Activated T-cell treated with anti-CD3 and anti-CD28 coated beads, Interleukin-2, amount 50 U/mL, for 48 hours (primary cell): ENCODE data around the gene RASGRP1.

Experiments
- DNase-seq, 2 experiments: peaks; one replicate each; pipeline ENCODE4 v3.0.0-alpha.2; 2020

Gene RASGRP1

DNA sequence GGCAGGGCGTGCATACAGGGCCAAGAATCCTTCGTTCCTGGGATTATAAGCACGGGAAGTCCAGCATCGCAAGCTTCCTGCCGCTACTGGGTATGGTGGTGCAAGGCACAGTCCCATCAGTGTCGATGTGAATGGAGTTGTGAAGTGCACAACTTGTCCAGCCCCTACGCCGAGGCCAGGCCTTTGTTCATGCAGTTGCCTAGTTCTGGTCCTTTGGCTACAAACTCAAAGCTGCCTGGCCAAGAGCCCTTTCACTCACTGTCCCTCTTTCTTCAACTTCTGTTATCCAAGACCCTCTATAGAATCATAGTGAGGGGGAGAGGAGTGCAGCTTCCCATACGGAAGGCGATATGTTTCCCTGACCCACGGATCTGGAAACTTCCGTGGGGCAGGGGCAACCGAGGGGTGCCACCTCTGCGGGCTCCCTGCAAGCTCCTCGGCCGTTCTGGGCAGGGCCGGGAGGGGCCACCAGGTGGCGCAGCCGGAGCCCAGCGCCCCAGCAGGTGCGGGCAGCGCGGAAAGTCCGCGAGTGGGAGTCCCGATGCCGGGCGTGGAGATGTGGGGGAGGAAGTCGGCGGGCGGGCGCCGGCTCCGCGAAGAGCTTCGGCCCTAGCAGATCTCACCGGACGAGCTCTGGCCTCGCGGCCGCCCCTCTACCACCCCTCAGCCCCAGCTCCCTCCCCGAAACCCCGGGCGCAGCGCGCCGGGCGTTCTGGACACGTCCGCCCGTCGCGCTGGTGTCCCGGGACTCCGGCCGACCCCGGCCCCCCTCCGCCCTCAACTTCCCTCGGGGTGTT lies 693 bp downstream of the RASGRP1 start:
- DNase-seq = peak; percentile 95

- peak; percentile 58 to 61 for DNase-seq
Measured at GRCh38 chr15:38562278-38562677, 2.3 kb downstream of the RASGRP1 start.

- DNase-seq = peak; percentile 52 to 55
Measured at GRCh38 chr15:38560456-38560926, 4.1 kb downstream of the RASGRP1 start.

DNA sequence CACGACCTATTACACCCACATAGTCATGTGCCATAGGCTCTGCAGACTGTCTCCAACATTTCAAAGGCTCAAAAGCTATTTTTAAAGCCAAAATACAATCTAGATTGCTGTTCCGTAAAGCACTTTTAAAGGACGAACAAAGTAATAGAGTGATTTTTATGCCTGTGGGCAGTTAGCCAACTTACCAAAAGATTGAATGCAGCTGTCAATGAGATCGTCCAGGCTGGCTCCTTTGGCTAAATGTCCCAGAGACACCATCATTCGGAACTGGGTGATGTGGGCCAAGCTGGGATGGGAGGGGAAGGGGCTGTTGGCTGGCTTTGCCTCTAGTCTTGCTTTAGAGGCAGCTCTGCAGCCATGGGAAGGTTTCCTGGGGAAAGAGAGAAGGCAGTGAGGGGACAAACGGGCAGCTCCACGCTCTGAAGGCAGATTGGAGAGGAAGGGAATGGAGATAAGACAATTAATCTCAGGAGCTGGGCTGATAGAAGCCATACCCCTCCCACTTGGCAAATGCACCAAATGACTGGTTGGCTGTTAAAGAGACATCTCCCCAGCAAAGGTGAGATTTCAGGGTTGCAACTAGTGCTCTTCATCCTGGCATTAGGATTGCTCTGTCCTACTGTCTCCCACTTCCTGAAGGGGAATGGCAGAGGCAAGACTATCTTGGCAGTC lies 4.8 kb downstream of the RASGRP1 start:
- no peak for DNase-seq

- DNase-seq = no peak
Measured at GRCh38 chr15:38559131-38559530, 5.5 kb downstream of the RASGRP1 start.

DNA sequence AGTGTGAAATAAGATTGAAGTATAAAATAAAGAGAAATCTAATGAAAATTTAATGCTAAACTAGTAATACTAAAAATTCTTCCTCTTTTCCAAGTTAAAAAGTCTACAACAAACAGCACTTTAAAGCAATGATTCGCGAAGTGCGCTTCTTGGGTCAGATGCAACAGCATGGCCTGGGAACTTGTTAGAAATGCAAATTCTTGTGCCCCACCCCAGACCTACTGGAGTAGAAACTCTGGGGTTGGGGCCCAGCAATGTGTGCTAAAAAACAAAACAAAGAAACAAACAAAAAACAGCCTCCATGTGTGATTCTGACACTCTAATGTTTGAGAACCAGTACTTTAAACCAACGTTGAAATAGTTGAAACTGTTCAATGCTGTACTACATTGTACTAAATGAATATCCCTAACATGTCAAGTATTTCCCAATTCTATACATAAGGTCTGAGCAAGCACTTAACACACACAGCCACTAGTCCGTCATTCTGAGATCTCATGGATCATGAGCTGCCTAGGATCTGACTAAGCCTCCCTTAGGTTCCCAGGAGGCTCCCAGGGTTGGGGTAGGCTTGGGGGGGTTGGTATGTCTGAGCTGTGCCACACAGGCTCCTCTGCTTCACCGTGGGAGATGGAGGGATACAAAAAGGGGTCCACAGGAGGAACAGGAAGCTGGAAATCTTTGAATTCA lies 6.1 kb downstream of the RASGRP1 start:
- DNase-seq = no peak

DNA sequence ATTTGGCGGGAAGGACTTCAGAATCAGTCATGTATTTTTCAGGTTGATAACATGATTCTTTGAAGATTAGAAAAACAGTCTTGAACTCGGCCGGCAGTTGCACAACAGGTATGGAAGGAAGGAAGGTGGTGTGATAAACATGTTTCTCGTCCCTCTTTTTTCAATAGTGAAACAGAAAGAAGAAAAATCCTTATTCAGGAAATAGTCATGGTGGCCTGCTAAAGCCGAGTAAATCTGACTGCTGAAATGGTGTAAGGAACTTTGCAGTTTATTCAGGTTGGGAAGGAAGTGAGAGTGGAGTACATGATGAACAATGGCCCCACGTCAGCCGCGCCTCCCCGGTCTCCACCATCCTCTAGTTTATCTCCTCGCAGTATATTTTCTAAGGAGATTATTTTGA lies 6.7 kb downstream of the RASGRP1 start:
- no peak for DNase-seq

DNA sequence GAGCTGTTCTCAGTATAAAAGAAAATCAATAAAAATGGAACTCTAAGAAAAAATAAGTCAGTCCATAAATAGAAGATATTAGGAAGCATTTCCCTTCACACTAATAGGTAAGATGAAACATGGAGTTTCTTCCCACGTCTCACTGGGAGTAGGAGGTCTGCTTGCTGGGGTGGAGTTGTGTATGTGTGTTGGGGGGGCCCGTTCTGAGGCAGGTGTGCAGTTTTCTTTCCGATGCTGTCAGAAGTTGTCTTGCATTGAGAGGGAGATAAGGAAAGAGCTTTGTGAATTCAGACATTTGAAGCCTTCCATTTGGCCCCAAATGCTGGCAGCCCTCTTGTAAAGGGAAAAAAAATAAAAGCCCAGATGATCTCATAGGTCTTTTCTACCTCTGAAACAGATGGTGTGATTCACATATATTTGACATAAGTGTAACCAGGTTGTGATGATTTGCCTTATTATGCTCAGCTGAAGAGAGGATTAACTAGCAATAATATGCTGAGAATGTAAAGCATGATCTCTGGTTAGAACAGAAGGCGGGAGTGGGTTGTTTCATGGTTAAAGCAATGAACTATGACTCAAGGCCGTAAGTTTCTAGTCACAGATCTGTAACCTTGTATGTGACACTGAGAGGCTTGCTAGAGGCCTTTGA lies 8.8 kb downstream of the RASGRP1 start:
- DNase-seq = no peak

DNA sequence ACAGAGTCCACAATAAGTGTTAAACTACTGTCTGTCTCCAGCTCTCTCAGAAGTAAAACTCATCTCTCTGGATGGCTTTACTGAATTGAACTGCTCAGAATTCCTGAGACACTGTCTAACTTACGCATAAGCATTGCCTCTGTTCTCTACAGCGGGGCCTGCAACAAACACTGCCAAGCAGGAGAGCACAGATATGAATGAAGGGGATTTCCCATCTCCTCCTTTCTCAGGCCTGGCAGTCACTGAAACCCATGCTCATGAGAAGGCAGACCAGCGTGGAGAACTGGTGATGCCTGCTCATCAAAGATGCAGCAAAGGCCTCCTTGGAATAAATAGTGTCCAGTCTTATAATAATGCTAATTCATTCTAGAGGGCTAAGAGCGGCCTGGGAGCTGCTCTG lies 10.3 kb downstream of the RASGRP1 start:
- peak; percentile 65 to 71 for DNase-seq

- no peak for DNase-seq
Measured at GRCh38 chr15:38553071-38553470, 11.5 kb downstream of the RASGRP1 start.

DNA sequence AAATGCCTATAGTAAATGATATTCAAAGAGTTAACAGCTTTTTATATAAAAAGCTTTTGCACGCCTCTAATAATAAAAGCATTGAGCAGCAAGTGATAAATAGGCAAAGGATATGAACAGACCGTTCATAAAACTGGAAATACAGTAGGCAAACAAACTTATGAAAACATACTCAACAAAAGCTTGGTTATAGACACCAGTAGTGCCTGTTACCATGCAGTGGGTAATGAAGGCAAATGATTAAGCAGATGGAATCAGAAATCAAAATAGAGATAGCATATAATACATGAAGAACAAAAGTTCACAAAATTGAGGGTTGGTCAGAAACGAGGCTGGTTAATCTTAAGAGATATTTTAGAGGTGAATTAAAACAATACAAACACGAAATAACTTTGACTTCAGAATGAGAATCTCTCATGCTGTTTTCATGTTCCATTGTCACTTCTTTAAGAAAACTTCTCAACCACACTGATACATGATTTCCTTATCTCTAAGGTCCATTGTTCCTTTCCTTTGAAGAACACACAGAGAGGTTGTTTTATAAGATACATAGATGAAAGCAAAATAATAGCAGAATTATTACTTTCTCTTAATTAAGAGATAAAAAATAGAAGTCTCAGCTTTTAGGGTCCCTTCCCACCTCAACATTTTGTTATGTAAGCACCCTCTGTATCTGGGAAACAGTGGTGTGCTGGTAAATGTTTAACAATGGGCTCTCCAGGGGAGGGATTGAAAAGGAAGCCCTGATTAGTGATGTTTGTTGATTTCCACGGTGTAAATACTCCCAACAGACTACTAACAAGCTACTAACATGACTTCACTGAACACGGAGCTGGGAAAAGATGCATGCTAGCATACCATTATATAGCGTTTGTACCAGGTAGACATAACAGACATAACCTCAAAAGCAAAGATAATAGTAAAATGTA lies 12.6 kb downstream of the RASGRP1 start:
- no peak for DNase-seq

- DNase-seq = no peak
Measured at GRCh38 chr15:38549222-38549621, 15.4 kb downstream of the RASGRP1 start.

DNA sequence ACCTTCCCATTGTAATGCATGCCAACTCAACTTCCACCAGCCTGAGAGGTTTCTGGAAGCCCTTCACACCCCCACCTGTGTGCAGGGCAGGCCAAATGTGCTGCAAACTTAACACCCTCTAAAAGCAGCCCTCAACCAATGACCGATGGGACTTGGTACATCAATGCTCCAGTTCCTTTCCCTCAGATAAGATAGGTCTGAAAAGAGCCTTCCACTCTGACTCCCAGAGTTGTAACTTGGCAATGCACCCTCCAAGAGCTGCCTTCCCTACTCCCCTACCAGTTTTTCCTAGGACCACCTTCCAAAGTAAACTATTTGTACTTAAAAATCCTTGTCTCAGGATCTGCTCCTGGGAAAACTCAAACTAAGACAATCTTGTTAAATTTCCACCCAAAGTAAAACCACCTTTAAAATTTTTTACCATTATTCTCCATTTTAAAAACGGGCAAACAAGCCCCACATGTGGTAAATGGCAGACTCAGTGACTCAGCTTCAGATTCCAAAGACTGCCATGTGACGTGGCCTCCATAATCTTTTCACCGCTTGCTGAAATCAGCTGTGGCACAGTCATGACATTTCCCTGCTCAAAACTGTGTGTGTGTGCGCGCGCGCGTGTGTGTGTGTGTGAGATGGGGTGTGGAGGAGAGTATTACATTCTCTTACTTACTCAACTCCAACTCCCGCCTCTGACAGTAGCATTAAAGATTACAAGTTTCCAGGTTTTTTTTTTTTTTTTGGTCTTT lies 17.2 kb downstream of the RASGRP1 start:
- DNase-seq = no peak

GRCh38 chr15:38545179-38545578 lies 19.4 kb downstream of the RASGRP1 start:
- DNase-seq = no peak

DNA sequence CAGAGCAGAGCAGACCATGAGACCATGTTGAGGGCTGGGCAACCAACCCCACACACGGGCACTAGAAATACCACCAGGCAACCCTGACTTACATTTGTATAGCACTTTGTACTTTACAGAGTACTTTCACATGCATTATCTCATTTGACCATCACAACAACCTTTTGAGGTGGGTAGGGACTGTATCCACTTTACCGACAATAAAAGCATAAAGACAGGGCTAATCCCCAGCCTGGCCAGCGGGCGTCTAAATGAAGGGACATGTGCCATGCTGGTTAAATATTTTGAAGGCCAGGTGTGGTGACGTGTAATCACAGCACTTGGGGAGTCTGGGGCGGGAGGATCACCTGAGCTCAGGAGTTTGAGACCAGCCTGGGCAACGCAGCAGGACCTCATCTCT lies 23.6 kb downstream of the RASGRP1 start:
- DNase-seq = no peak

DNA sequence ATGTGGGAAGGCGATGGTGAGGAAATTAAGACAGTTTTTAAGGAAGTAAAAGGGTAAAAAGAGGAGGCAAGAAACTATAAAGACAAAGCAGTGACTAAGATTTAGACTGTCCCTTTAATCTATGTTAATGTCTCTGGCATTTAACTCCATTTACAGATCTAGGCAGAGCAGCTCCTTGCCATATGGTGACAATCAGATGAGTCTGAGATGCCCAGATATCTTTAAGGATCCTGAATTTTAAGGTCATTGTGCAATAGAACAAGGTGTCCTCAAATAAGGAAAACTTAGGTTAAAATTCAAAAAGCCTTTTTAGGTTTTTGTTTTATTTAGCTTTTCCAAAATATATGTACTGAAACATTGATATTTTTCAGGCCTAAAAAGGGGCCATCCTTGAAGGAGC lies 24.1 kb downstream of the RASGRP1 start:
- DNase-seq = no peak

- no peak for DNase-seq
Measured at GRCh38 chr15:38539008-38539343, 25.6 kb downstream of the RASGRP1 start.

GRCh38 chr15:38538328-38539007 lies 26.1 kb downstream of the RASGRP1 start:
- peak in 1 of 2 experiments; percentile 40 for DNase-seq

- peak in 1 of 2 experiments; percentile 13 for DNase-seq
Measured at GRCh38 chr15:38536201-38536676, 28.4 kb downstream of the RASGRP1 start.

- peak in 1 of 2 experiments; percentile 14 for DNase-seq
Measured at GRCh38 chr15:38535491-38536200, 29.0 kb downstream of the RASGRP1 start.
